ENCODE results near the gene SHROOM3. TPM values are rescaled to one million over a fixed set of nuclear protein-coding genes. Genes with fewer than 3 reads are reported as not detected.

The SHROOM3 gene
- polyA plus RNA-seq, 2 of the 4 experiments (the other 2 are of a cell fraction), result 2.8 to 5.1 TPM

DNA sequence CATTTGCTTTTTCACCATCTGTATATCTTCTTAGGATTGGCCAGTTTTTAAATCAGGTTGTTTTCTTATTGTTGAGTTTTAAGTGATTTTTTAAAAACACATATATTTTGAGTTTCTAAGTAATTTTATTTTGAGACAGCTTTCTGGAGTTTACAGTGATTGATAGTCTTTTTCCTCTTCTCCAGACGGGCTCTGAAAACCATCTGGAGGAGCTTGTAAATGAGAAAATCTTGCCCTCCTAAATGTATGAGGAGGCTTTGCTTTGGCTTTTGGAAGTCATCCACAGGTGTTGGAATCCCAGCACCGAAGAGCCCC lies 302.7 kb downstream of the SHROOM3 start:
- ChIA-PET CTCF (no interaction called here), POLR2A (no interaction called here)
- no peak for FAIRE-seq
- DNase-seq (ENCODE audit: low read depth in 1 of 2, low spot score in 1 of 2), result no peak
- TF ChIP-seq ESRRA (IDR thresholded peaks at IDR 0.05; ENCODE audit: borderline replicate concordance, low read length) (no peak), KDM5A (IDR thresholded peaks at IDR 0.05) (no peak), RAD21 (conservative IDR thresholded peaks at IDR 0.05 in 1 of 2, IDR thresholded peaks at IDR 0.05 in 1 of 2) (no peak), NR3C1 (IDR thresholded peaks at IDR 0.05) (no peak), HEYL (CRISPR knock-in tag; IDR thresholded peaks at IDR 0.05) (no peak), GATA3 (IDR thresholded peaks at IDR 0.05; ENCODE audit: borderline replicate concordance) (no peak), EP300 (IDR thresholded peaks at IDR 0.05) (no peak), HDAC2 (IDR thresholded peaks at IDR 0.05) (no peak)
- TF ChIP-seq, protein P1, sequence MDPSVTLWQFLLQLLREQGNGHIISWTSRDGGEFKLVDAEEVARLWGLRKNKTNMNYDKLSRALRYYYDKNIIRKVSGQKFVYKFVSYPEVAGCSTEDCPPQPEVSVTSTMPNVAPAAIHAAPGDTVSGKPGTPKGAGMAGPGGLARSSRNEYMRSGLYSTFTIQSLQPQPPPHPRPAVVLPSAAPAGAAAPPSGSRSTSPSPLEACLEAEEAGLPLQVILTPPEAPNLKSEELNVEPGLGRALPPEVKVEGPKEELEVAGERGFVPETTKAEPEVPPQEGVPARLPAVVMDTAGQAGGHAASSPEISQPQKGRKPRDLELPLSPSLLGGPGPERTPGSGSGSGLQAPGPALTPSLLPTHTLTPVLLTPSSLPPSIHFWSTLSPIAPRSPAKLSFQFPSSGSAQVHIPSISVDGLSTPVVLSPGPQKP (IDR thresholded peaks at IDR 0.05; ENCODE audit: low read depth, low read length), result no peak
- TF ChIP-seq, protein P2, sequence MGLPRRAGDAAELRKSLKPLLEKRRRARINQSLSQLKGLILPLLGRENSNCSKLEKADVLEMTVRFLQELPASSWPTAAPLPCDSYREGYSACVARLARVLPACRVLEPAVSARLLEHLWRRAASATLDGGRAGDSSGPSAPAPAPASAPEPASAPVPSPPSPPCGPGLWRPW (IDR thresholded peaks at IDR 0.05), result no peak
- TF ChIP-seq, protein P3, sequence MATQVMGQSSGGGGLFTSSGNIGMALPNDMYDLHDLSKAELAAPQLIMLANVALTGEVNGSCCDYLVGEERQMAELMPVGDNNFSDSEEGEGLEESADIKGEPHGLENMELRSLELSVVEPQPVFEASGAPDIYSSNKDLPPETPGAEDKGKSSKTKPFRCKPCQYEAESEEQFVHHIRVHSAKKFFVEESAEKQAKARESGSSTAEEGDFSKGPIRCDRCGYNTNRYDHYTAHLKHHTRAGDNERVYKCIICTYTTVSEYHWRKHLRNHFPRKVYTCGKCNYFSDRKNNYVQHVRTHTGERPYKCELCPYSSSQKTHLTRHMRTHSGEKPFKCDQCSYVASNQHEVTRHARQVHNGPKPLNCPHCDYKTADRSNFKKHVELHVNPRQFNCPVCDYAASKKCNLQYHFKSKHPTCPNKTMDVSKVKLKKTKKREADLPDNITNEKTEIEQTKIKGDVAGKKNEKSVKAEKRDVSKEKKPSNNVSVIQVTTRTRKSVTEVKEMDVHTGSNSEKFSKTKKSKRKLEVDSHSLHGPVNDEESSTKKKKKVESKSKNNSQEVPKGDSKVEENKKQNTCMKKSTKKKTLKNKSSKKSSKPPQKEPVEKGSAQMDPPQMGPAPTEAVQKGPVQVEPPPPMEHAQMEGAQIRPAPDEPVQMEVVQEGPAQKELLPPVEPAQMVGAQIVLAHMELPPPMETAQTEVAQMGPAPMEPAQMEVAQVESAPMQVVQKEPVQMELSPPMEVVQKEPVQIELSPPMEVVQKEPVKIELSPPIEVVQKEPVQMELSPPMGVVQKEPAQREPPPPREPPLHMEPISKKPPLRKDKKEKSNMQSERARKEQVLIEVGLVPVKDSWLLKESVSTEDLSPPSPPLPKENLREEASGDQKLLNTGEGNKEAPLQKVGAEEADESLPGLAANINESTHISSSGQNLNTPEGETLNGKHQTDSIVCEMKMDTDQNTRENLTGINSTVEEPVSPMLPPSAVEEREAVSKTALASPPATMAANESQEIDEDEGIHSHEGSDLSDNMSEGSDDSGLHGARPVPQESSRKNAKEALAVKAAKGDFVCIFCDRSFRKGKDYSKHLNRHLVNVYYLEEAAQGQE (IDR thresholded peaks at IDR 0.05), result no peak
- Histone ChIP-seq H3K4me3 (no peak overlapping the region), H3K4me1 (no peaks in the 10 kb centered on the region), H3K27ac (no peak overlapping the region), H3K9me3 (no peaks in the 10 kb centered on the region), H3K4me2 (no peak overlapping the region)
- no peak for ATAC-seq
- WGBS (ENCODE audit: missing lambda C conversion rate), result 86% methylated on average over 2 of the region's 2 CpGs

DNA sequence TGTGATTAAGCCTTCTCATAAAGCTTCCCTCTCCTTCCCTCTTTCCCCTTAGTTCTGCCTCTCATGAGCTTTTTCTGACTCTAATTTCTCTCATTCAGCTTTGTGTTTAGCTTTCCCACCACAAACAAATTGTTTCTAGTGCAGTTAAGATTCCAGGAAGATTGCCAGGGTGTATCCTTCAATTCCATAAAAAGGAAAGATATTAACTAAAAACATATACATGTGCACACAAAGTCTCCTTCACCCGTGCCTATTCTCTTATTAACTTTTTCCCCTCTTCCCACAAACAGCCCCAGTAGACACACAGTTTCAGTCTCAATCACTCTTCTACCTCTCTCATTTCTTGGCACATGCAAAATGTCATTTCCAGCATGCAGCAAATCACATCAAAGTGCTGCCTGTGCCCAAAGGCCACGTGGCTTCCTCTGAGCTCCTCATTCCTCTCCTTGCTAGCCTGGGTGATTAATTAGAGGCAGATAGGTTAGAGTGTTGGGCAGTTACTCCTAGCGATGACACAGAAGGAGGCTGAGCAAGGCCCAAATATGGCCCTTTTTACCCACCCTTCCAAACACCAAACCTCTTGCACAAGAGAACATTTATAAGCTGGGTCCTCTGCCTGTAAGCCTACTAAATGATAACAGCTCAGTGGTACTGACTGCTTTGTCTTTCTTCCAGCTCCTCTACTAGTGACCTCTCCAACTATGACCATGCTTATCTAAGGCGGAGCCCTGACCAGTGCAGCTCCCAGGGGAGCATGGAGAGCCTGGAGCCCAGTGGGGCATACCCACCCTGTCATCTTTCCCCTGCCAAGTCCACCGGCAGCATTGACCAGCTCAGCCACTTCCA lies 303.3 kb downstream of the SHROOM3 start:
- DNase-seq (ENCODE audit: low read depth in 1 of 2, low spot score in 1 of 2) (no peak), ATAC-seq (no peak), FAIRE-seq (no peak)
- TF ChIP-seq POLR2AphosphoS2 (conservative IDR thresholded peaks at IDR 0.05; ENCODE audit: low read length), result no peak
- TF ChIP-seq MAZ (IDR thresholded peaks at IDR 0.05; ENCODE audit: borderline replicate concordance, low read depth, low read length), result no peak
- TF ChIP-seq ZNF302 (CRISPR knock-in tag; IDR thresholded peaks at IDR 0.05), result no peak
- ChIA-PET POLR2A (no interaction called here), CTCF (interaction anchor here (0.8 kb wide), 1 partner anchor 15 kb away, joined by 3 read pairs; no protein-coding TSS in a partner anchor)
- Histone ChIP-seq H3K27ac (no peak overlapping the region), H3K4me2 (no peak overlapping the region), H3K4me3 (no peak overlapping the region), H3K4me1 (no peaks in the 10 kb centered on the region), H3K9me3 (no peaks in the 10 kb centered on the region)
- WGBS (ENCODE audit: missing lambda C conversion rate), result 82% methylated on average over 4 of the region's 5 CpGs

DNA sequence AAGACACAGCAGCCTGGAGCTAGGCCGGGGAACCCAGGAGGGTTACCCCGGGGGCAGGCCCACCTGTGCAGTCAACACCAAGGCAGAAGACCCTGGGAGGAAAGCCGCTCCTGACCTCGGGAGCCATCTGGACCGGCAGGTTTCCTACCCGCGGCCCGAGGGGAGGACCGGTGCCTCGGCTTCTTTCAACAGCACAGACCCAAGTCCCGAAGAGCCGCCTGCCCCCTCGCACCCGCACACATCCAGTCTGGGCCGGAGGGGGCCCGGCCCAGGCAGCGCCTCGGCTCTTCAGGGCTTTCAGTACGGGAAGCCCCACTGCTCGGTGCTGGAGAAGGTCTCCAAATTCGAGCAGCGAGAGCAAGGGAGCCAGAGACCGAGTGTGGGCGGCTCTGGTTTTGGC lies 305.2 kb downstream of the SHROOM3 start:
- POLR2A ChIA-PET, result no interaction called here
- Histone ChIP-seq H3K27ac (no peak overlapping the region), H3K4me1 (peaks cover 5% of the 10 kb centered on the region; the same call in 1 of the 3 replicates), H3K4me2 (no peak overlapping the region), H3K9me3 (no peaks in the 10 kb centered on the region), H3K4me3 (no peak overlapping the region)
- 83% methylated on average over 7 of the region's 24 CpGs for WGBS (ENCODE audit: missing lambda C conversion rate)
- ATAC-seq (no peak), FAIRE-seq (no peak), DNase-seq (ENCODE audit: low read depth in 1 of 2, low spot score in 1 of 2) (no peak)
- no peak for TF ChIP-seq KDM5A (IDR thresholded peaks at IDR 0.05)
- CTCF ChIA-PET, result no interaction called here
